Calu3 (cell line): ENCODE data around the gene LY6G5C. TPM values are rescaled to one million over a fixed set of nuclear protein-coding genes. Genes with fewer than 3 reads are reported as not detected.

Experiments used
- BruUV-seq: library from RNA; stranded (reverse); fragments of 400-500 nt; replicated peaks from 2 replicates; lab custom pipeline; 2021; lab: Mats Ljungman, UMichigan
- CTCF ChIA-PET: fragments of 300-600 bp; sonication (Branson Sonifier 250); formaldehyde crosslinking; loops from one replicate; lab custom pipeline; 2022; ENCODE audit warnings: antibody characterized with exemption; lab: Charles Lee
- DNase-seq: peaks from one replicate; pipeline ENCODE4 v3.0.0; 2022
- H3K27ac Mint-ChIP-seq: one replicate; pipeline ENCODE4 v1.8.0; 2022; ENCODE audit warnings: mixed read lengths; ENCODE audit not compliant: unreplicated experiment
- H3K27me3 Mint-ChIP-seq: one replicate; pipeline ENCODE4 v1.8.0; 2022; ENCODE audit warnings: mixed read lengths; ENCODE audit not compliant: unreplicated experiment
- H3K36me3 Mint-ChIP-seq: one replicate; pipeline ENCODE4 v1.8.0; 2022; ENCODE audit warnings: mild to moderate bottlenecking, moderate library complexity, mixed read lengths; ENCODE audit not compliant: insufficient read depth, unreplicated experiment
- H3K4me1 Mint-ChIP-seq: one replicate; pipeline ENCODE4 v1.8.0; 2022; ENCODE audit warnings: mild to moderate bottlenecking, low read depth, mixed read lengths; ENCODE audit not compliant: unreplicated experiment
- H3K4me3 Mint-ChIP-seq: one replicate; pipeline ENCODE4 v1.8.0; 2022; ENCODE audit warnings: mild to moderate bottlenecking, low read depth, moderate library complexity, mixed read lengths; ENCODE audit not compliant: unreplicated experiment
- H3K9me3 Mint-ChIP-seq: one replicate; pipeline ENCODE4 v1.8.0; 2022; ENCODE audit warnings: low read depth, mixed read lengths; ENCODE audit not compliant: unreplicated experiment
- CTCF ChIP-seq: fragments of 200-600 bp; IDR thresholded peaks from one replicate; pipeline ENCODE4 v1.8.0; 2022; ENCODE audit warnings: antibody characterized with exemption; ENCODE audit not compliant: unreplicated experiment
- intact Hi-C: fragments of 100-400 bp; cut with micrococcal nuclease; formaldehyde crosslinking; loops from one replicate; pipeline ENCODE4 v1.10.0; 2022; ENCODE audit not compliant: unreplicated experiment
- total RNA-seq: library from RNA; stranded (reverse); gene quantifications from 2 replicates; pipeline ENCODE4 v1.2.3, GENCODE V29; 2022

LY6G5C gene
- total RNA-seq, 1 experiment from 2014 or later = 4.9 TPM

GRCh38 chr6:31713991-31714684 lies 33.3 kb upstream of the LY6G5C start:
- no peak for TF ChIP-seq CTCF
- intact Hi-C loops = no loop called here
- Mint-ChIP-seq H3K27ac (no peak overlapping the region), H3K36me3 (peaks cover 10% of the 10 kb centered on the region), H3K9me3 (no peaks in the 10 kb centered on the region), H3K4me3 (no peak overlapping the region), H3K4me1 (peaks cover 43% of the 10 kb centered on the region), H3K27me3 (peaks cover 26% of the 10 kb centered on the region)
- CTCF ChIA-PET = interaction anchor here (0.7 to 1.9 kb wide), 4 partner anchors 11 to 21 kb away, joined by 3 to 9 read pairs (median 4); partner anchors contain the start of genes ABHD16A and DDAH2
- no TSS peak for BruUV-seq
- DNase-seq = no peak

- no TSS peak for BruUV-seq
- CTCF ChIA-PET = interaction anchor here (0.7 to 1.9 kb wide), 3 partner anchors 14 to 25 kb away, joined by 3 to 20 read pairs (median 4); partner anchors contain the start of gene MSH5
- DNase-seq = no peak
- no peak overlapping the region for H3K4me3 Mint-ChIP-seq
- H3K9me3 Mint-ChIP-seq = no peaks in the 10 kb centered on the region
- H3K27me3 Mint-ChIP-seq = peaks cover 26% of the 10 kb centered on the region
- peaks cover 37% of the 10 kb centered on the region for H3K4me1 Mint-ChIP-seq
- H3K27ac Mint-ChIP-seq = no peak overlapping the region
- H3K36me3 Mint-ChIP-seq = peaks cover 8% of the 10 kb centered on the region
- TF ChIP-seq CTCF = no peak
- intact Hi-C loops = no loop called here
These were observed 32.6 kb upstream of the LY6G5C start for GRCh38 chr6:31713465-31713864.

- peaks cover 3% of the 10 kb centered on the region for H3K36me3 Mint-ChIP-seq
- intact Hi-C loops = no loop called here
- CTCF ChIA-PET = interaction anchor here (0.5 to 2.2 kb wide), 9 partner anchors 9 to 124 kb away, joined by 3 to 20 read pairs (median 4); partner anchors contain the start of genes ABHD16A, MSH5 and VWA7
- peaks cover 26% of the 10 kb centered on the region for H3K27me3 Mint-ChIP-seq
- TF ChIP-seq CTCF = peak; percentile 54
- peak; percentile 71 for DNase-seq
- no peak overlapping the region for H3K27ac Mint-ChIP-seq
- H3K4me1 Mint-ChIP-seq = peaks cover 25% of the 10 kb centered on the region
- no peak overlapping the region for H3K4me3 Mint-ChIP-seq
- BruUV-seq = no TSS peak
- H3K9me3 Mint-ChIP-seq = no peaks in the 10 kb centered on the region
These were observed 31.4 kb upstream of the LY6G5C start for GRCh38 chr6:31712296-31712695.

- no peak for DNase-seq
- Mint-ChIP-seq H3K4me3 (no peak overlapping the region), H3K36me3 (peaks cover 3% of the 10 kb centered on the region), H3K27ac (no peak overlapping the region), H3K4me1 (peaks cover 23% of the 10 kb centered on the region), H3K9me3 (no peaks in the 10 kb centered on the region), H3K27me3 (peaks cover 26% of the 10 kb centered on the region)
- no peak for TF ChIP-seq CTCF
- BruUV-seq = no TSS peak
- intact Hi-C loops = no loop called here
- CTCF ChIA-PET = interaction anchor here (0.6 to 2.2 kb wide), 5 partner anchors 8 to 804 kb away, joined by 3 to 6 read pairs (median 4); partner anchors contain the start of gene ABHD16A
These were observed 30.4 kb upstream of the LY6G5C start for GRCh38 chr6:31711233-31711632.
